ENCODE data around the gene ETV7.

The ETV7 gene

DNA sequence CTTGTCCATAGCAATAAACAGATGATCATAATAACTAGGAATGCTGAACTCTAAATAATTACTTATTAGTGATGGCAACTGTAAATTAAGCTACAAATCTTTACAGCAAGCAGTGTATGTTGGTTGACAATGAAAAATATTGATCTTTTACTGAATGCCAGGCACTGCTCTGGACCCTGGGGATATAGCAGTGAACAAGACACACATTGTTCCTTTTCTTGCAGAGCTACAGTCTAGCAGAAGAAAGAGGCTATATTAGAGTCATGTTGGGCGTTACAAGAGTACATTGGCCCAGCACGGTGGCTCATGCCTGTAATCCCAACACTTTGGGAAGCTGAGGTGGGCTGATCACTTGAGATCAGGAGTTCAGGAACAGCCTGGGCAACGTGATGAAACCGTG is 43.7 kb upstream of the ETV7 start:
- Histone ChIP-seq H3K4me2 (ENCODE audit: insufficient read depth, low read length) (no peak overlapping the region), H3K27ac (ENCODE audit: low read length) (no peak overlapping the region), H2AFZ (ENCODE audit: low read depth, low read length) (no peak overlapping the region), H3K27me3 (ENCODE audit: insufficient read depth, low read length, poor library complexity) (no peaks in the 10 kb centered on the region), H3K4me3 (ENCODE audit: low read depth in 1 of 2, low read length in 2 of 2) (no peak overlapping the region), H3K4me1 (ENCODE audit: insufficient read depth, low read length) (no peaks in the 10 kb centered on the region), H4K20me1 (ENCODE audit: insufficient read depth, low read length) (no peaks in the 10 kb centered on the region), H3K79me2 (ENCODE audit: insufficient read depth, low read length) (no peaks in the 10 kb centered on the region), H3K9ac (ENCODE audit: low read depth, low read length) (no peak overlapping the region), H3K36me3 (ENCODE audit: insufficient read depth, low read length) (no peaks in the 10 kb centered on the region), H3K9me3 (ENCODE audit: insufficient read depth, low read length, severe bottlenecking) (no peaks in the 10 kb centered on the region)
- TF ChIP-seq, protein P1, sequence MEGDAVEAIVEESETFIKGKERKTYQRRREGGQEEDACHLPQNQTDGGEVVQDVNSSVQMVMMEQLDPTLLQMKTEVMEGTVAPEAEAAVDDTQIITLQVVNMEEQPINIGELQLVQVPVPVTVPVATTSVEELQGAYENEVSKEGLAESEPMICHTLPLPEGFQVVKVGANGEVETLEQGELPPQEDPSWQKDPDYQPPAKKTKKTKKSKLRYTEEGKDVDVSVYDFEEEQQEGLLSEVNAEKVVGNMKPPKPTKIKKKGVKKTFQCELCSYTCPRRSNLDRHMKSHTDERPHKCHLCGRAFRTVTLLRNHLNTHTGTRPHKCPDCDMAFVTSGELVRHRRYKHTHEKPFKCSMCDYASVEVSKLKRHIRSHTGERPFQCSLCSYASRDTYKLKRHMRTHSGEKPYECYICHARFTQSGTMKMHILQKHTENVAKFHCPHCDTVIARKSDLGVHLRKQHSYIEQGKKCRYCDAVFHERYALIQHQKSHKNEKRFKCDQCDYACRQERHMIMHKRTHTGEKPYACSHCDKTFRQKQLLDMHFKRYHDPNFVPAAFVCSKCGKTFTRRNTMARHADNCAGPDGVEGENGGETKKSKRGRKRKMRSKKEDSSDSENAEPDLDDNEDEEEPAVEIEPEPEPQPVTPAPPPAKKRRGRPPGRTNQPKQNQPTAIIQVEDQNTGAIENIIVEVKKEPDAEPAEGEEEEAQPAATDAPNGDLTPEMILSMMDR (IDR thresholded peaks at IDR 0.05; ENCODE audit: borderline replicate concordance, extremely low read depth, low read length, poor library complexity, severe bottlenecking): no peak
- no peak for TF ChIP-seq EZH2 (IDR thresholded peaks at IDR 0.05; ENCODE audit: borderline replicate concordance, low read depth, low read length, severe bottlenecking)
- DNase-seq (no peak), ATAC-seq (ENCODE audit: insufficient read depth, low read depth) (no peak)

DNA sequence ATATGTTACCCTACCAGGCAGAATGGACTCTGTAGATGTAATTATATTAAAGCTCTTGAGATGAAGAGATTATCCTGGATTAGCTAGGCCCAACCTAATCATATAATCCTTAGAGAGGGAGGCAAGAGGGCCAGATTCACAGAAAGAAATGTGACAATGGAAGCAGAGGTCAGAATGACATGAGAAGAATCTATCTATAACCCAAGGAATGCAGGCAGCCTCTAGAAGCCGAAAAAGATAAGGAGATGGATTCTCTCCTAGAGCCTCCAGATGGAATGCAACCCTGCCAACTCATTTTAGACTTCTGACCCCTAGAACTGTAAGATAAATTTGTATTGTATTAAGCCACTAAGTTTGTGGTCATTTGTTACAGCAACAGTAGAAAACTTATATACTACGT is 42.9 kb upstream of the ETV7 start:
- no peaks in the 10 kb centered on the region for H3K27me3 ChIP-seq (ENCODE audit: insufficient read depth, low read length, poor library complexity)
- no peak for ATAC-seq (ENCODE audit: insufficient read depth, low read depth)
- H3K4me1 ChIP-seq (ENCODE audit: insufficient read depth, low read length): no peaks in the 10 kb centered on the region
- TF ChIP-seq, protein P1 (IDR thresholded peaks at IDR 0.05; ENCODE audit: borderline replicate concordance, extremely low read depth, low read length, poor library complexity, severe bottlenecking): no peak
- no peak for TF ChIP-seq EZH2 (IDR thresholded peaks at IDR 0.05; ENCODE audit: borderline replicate concordance, low read depth, low read length, severe bottlenecking)
- H3K4me2 ChIP-seq (ENCODE audit: insufficient read depth, low read length): no peak overlapping the region
- no peak overlapping the region for H3K4me3 ChIP-seq (ENCODE audit: low read depth in 1 of 2, low read length in 2 of 2)
- no peaks in the 10 kb centered on the region for H3K79me2 ChIP-seq (ENCODE audit: insufficient read depth, low read length)
- no peak overlapping the region for H2AFZ ChIP-seq (ENCODE audit: low read depth, low read length)
- no peak for DNase-seq
- H3K9me3 ChIP-seq (ENCODE audit: insufficient read depth, low read length, severe bottlenecking): no peaks in the 10 kb centered on the region
- H3K9ac ChIP-seq (ENCODE audit: low read depth, low read length): no peak overlapping the region
- no peak overlapping the region for H3K27ac ChIP-seq (ENCODE audit: low read length)
- H3K36me3 ChIP-seq (ENCODE audit: insufficient read depth, low read length): no peaks in the 10 kb centered on the region
- no peaks in the 10 kb centered on the region for H4K20me1 ChIP-seq (ENCODE audit: insufficient read depth, low read length)

DNA sequence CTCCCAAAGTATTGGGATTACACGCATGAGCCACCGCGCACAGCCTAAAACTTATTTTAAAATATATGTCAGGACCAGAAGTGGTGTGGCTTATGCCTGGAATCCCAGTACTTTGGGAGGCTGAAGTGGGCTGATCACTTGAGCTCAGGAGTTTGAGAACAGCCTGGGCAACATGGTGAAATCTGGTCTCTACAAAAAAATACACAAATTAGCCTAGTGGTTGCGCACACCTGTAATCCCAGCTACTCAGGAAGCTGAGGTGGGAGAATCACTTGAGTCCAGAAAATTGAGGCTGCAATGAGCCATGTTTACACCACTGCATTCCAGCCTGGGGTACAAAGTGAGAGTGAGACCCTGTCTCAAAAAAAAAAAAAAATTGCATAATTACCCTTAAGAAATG is 41.4 kb upstream of the ETV7 start:
- H3K79me2 ChIP-seq (ENCODE audit: insufficient read depth, low read length): no peaks in the 10 kb centered on the region
- no peaks in the 10 kb centered on the region for H3K9me3 ChIP-seq (ENCODE audit: insufficient read depth, low read length, severe bottlenecking)
- H3K9ac ChIP-seq (ENCODE audit: low read depth, low read length): no peak overlapping the region
- H4K20me1 ChIP-seq (ENCODE audit: insufficient read depth, low read length): no peaks in the 10 kb centered on the region
- no peaks in the 10 kb centered on the region for H3K36me3 ChIP-seq (ENCODE audit: insufficient read depth, low read length)
- no peak overlapping the region for H3K4me2 ChIP-seq (ENCODE audit: insufficient read depth, low read length)
- ATAC-seq (ENCODE audit: insufficient read depth, low read depth) (peak; percentile 58; the same call in 1 of the 3 replicates), DNase-seq (no peak)
- TF ChIP-seq EZH2 (IDR thresholded peaks at IDR 0.05; ENCODE audit: borderline replicate concordance, low read depth, low read length, severe bottlenecking): no peak
- TF ChIP-seq, protein P1 (IDR thresholded peaks at IDR 0.05; ENCODE audit: borderline replicate concordance, extremely low read depth, low read length, poor library complexity, severe bottlenecking): peak; percentile 55
- no peak overlapping the region for H3K27ac ChIP-seq (ENCODE audit: low read length)
- no peaks in the 10 kb centered on the region for H3K27me3 ChIP-seq (ENCODE audit: insufficient read depth, low read length, poor library complexity)
- peaks cover 3% of the 10 kb centered on the region for H3K4me1 ChIP-seq (ENCODE audit: insufficient read depth, low read length)
- no peak overlapping the region for H3K4me3 ChIP-seq (ENCODE audit: low read depth in 1 of 2, low read length in 2 of 2)
- no peak overlapping the region for H2AFZ ChIP-seq (ENCODE audit: low read depth, low read length)

DNA sequence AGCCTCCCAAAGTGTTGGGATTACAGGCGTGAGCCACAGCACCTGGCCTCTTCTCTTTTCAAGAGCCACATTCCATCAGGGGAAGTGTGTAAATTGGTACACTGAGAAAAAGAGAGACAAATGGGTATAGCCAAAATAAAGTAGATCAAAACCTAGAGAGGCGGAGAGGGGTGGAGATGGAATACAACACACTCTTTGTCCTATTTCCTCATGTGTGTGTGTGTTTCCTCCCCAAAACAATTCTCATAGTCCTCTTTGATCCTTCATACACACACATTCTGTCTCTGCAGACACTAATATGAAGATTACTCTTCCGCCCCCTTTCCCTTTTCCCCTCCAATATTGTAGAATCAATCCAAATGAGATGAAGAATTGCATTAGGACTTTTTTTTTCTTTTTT is 39.2 kb upstream of the ETV7 start:
- no peaks in the 10 kb centered on the region for H4K20me1 ChIP-seq (ENCODE audit: insufficient read depth, low read length)
- no peak overlapping the region for H3K27ac ChIP-seq (ENCODE audit: low read length)
- H3K4me3 ChIP-seq (ENCODE audit: low read depth in 1 of 2, low read length in 2 of 2): no peak overlapping the region
- no peaks in the 10 kb centered on the region for H3K79me2 ChIP-seq (ENCODE audit: insufficient read depth, low read length)
- no peak overlapping the region for H3K4me2 ChIP-seq (ENCODE audit: insufficient read depth, low read length)
- no peak overlapping the region for H2AFZ ChIP-seq (ENCODE audit: low read depth, low read length)
- H3K36me3 ChIP-seq (ENCODE audit: insufficient read depth, low read length): no peaks in the 10 kb centered on the region
- H3K4me1 ChIP-seq (ENCODE audit: insufficient read depth, low read length): peaks cover 17% of the 10 kb centered on the region
- H3K9me3 ChIP-seq (ENCODE audit: insufficient read depth, low read length, severe bottlenecking): no peaks in the 10 kb centered on the region
- H3K9ac ChIP-seq (ENCODE audit: low read depth, low read length): no peak overlapping the region
- TF ChIP-seq EZH2 (IDR thresholded peaks at IDR 0.05; ENCODE audit: borderline replicate concordance, low read depth, low read length, severe bottlenecking): no peak
- TF ChIP-seq, protein P1 (IDR thresholded peaks at IDR 0.05; ENCODE audit: borderline replicate concordance, extremely low read depth, low read length, poor library complexity, severe bottlenecking): no peak
- DNase-seq (no peak), ATAC-seq (ENCODE audit: insufficient read depth, low read depth) (no peak)
- H3K27me3 ChIP-seq (ENCODE audit: insufficient read depth, low read length, poor library complexity): no peaks in the 10 kb centered on the region

Measured in DND-41 (cell line).